DOHH2 (cell line): ENCODE results near the gene CRIP3.

Source experiments
- H3F3A ChIP-seq: fragments of 200-600 bp; sonication (generic), shearing (Covaris generic); 2 replicates; pipeline ENCODE4 v1.6.0; 2016; ENCODE audit warnings: antibody characterized with exemption, mild to moderate bottlenecking; ENCODE audit not compliant: control insufficient read depth, insufficient read depth
- H3K27ac ChIP-seq: fragments of 200-600 bp; sonication (generic); 2 replicates; pipeline ENCODE4 v1.5.1; 2014; ENCODE audit warnings: low read depth, mild to moderate bottlenecking, low read length, moderate library complexity
- H3K27me3 ChIP-seq: fragments of 200-600 bp; sonication (generic); 2 replicates; pipeline ENCODE4 v1.6.1; 2014; ENCODE audit warnings: mild to moderate bottlenecking, low read length, mixed read lengths; ENCODE audit not compliant: control insufficient read depth
- H3K36me3 ChIP-seq: fragments of 200-600 bp; sonication (generic); 2 replicates; pipeline ENCODE4 v1.6.1; 2014; ENCODE audit warnings: mild to moderate bottlenecking, low read length, moderate library complexity, mixed read lengths; ENCODE audit not compliant: control insufficient read depth
- H3K4me1 ChIP-seq: fragments of 200-600 bp; sonication (generic); 2 replicates; pipeline ENCODE4 v1.6.1; 2014; ENCODE audit warnings: mild to moderate bottlenecking, low read length, mixed read lengths; ENCODE audit not compliant: control insufficient read depth
- H3K4me2 ChIP-seq: fragments of 200-600 bp; sonication (generic); 2 replicates; pipeline ENCODE4 v1.6.0; 2014; ENCODE audit warnings: mild to moderate bottlenecking, low read length, moderate library complexity
- H3K4me3 ChIP-seq: fragments of 200-600 bp; sonication (generic); 2 replicates; pipeline ENCODE4 v1.5.1; 2014; ENCODE audit warnings: mild to moderate bottlenecking, low read length, mixed read lengths
- H3K79me2 ChIP-seq: fragments of 200-600 bp; sonication (generic); 2 replicates; pipeline ENCODE4 v1.6.1; 2014; ENCODE audit warnings: mild to moderate bottlenecking, low read length, mixed read lengths; ENCODE audit not compliant: control insufficient read depth
- H3K9me2 ChIP-seq: fragments of 200-600 bp; sonication (generic); replicated peaks from 2 replicates; pipeline ENCODE4 v1.6.1; 2014; ENCODE audit warnings: mild to moderate bottlenecking, low read length, mixed read lengths; ENCODE audit not compliant: control insufficient read depth
- H3K9me3 ChIP-seq: fragments of 200-600 bp; sonication (generic); 2 replicates; pipeline ENCODE4 v1.6.1; 2014; ENCODE audit warnings: antibody characterized with exemption, low read length, mixed read lengths; ENCODE audit not compliant: control insufficient read depth, insufficient read depth
- H4K20me1 ChIP-seq: fragments of 200-600 bp; sonication (generic); 2 replicates; pipeline ENCODE4 v1.6.0; 2014; ENCODE audit warnings: low read depth, mild to moderate bottlenecking, antibody characterized with exemption, low read length, moderate library complexity; ENCODE audit not compliant: control insufficient read depth, insufficient read depth
- EZH2phosphoT487 ChIP-seq: fragments of 200-600 bp; sonication (generic); IDR thresholded peaks from 2 replicates; pipeline ENCODE4 v1.6.1; 2017; ENCODE audit warnings: borderline replicate concordance, mild to moderate bottlenecking, antibody characterized with exemption, low read length, moderate library complexity, mixed read lengths
- TF ChIP-seq, protein P1 (sequence below): fragments of 200-600 bp; sonication (generic); IDR thresholded peaks from one replicate; pipeline ENCODE4 v1.5.1; 2014; ENCODE audit warnings: antibody characterized with exemption, mild to moderate bottlenecking, low read depth, low read length; ENCODE audit not compliant: poor library complexity, severe bottlenecking

Gene CRIP3

DNA sequence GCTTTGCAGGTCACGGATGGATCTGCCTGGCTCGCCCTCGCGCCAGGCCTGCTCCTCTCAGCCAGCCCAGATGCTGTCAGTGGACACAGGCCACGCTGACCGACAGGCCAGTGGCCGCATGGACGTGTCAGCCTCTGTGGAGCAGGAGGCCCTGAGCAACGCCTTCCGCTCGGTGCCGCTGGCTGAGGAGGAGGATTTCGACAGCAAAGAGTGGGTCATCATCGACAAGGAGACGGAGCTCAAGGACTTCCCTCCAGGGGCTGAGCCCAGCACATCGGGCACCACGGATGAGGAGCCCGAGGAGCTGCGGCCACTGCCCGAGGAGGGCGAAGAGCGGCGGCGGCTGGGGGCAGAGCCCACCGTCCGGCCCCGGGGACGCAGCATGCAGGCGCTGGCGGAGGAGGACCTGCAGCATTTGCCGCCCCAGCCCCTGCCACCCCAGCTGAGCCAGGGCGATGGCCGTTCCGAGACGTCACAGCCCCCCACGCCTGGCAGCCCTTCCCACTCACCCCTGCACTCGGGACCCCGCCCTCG, 45.8 kb downstream of the CRIP3 start:
- no peaks in the 10 kb centered on the region for H3K79me2 ChIP-seq
- H3K9me2 ChIP-seq: no peaks in the 10 kb centered on the region
- no peaks in the 10 kb centered on the region; the same call in 1 of the 2 replicates for H3F3A ChIP-seq
- TF ChIP-seq, protein P1, sequence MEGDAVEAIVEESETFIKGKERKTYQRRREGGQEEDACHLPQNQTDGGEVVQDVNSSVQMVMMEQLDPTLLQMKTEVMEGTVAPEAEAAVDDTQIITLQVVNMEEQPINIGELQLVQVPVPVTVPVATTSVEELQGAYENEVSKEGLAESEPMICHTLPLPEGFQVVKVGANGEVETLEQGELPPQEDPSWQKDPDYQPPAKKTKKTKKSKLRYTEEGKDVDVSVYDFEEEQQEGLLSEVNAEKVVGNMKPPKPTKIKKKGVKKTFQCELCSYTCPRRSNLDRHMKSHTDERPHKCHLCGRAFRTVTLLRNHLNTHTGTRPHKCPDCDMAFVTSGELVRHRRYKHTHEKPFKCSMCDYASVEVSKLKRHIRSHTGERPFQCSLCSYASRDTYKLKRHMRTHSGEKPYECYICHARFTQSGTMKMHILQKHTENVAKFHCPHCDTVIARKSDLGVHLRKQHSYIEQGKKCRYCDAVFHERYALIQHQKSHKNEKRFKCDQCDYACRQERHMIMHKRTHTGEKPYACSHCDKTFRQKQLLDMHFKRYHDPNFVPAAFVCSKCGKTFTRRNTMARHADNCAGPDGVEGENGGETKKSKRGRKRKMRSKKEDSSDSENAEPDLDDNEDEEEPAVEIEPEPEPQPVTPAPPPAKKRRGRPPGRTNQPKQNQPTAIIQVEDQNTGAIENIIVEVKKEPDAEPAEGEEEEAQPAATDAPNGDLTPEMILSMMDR: no peak
- TF ChIP-seq EZH2phosphoT487: no peak
- no peaks in the 10 kb centered on the region for H4K20me1 ChIP-seq
- H3K27ac ChIP-seq: no peak overlapping the region
- H3K9me3 ChIP-seq: no peaks in the 10 kb centered on the region
- H3K4me3 ChIP-seq: no peak overlapping the region
- no peak overlapping the region for H3K4me2 ChIP-seq
- H3K27me3 ChIP-seq: no peaks in the 10 kb centered on the region; the same call in 1 of the 2 replicates
- no peaks in the 10 kb centered on the region for H3K36me3 ChIP-seq
- peaks cover 21% of the 10 kb centered on the region for H3K4me1 ChIP-seq

DNA sequence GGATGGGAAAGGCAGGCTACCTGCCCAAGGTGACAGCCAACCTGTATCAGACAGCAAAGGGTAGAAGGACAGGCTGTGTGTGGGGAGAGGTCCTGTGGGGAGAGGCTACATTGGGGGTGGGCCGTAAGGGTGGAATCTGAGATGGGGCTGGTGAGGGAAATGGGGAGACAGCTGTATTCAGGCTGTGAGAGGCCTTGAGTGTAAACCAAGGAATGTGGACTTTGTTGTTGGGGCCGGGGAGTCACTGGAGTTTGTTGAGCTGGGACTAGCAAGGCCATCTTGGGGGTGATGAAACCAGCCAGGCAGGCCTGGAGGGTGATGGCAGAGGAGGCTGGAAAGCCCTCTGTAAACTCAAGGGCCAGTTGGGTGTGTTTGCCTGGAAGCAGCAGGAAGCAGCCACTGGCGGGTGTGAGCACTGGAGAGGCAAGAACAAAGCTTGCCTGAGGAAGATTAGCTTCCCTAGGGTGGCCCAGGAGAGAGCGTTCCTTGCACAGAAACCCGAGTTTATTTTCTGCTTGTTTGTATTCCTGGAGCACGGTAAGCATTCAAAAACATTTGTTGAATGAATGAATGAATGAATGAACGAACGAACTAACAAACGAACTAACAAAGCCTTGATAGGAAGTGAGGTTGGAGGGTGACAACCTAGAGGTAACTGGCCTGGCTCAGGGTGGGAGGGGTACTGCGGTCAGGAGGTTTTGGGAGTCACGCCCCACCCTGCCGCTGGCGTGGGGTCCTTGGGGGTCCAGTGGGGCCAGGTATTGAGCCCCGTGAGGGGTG, 46.4 kb downstream of the CRIP3 start:
- TF ChIP-seq, protein P1: no peak
- TF ChIP-seq EZH2phosphoT487: no peak
- Histone ChIP-seq H3K4me3 (no peak overlapping the region), H3K27ac (no peak overlapping the region), H3K9me3 (no peaks in the 10 kb centered on the region), H3K27me3 (no peaks in the 10 kb centered on the region; the same call in 1 of the 2 replicates), H4K20me1 (no peaks in the 10 kb centered on the region), H3K4me2 (no peak overlapping the region), H3K9me2 (no peaks in the 10 kb centered on the region), H3K36me3 (no peaks in the 10 kb centered on the region), H3K79me2 (no peaks in the 10 kb centered on the region), H3K4me1 (peaks cover 21% of the 10 kb centered on the region), H3F3A (no peaks in the 10 kb centered on the region; the same call in 1 of the 2 replicates)

DNA sequence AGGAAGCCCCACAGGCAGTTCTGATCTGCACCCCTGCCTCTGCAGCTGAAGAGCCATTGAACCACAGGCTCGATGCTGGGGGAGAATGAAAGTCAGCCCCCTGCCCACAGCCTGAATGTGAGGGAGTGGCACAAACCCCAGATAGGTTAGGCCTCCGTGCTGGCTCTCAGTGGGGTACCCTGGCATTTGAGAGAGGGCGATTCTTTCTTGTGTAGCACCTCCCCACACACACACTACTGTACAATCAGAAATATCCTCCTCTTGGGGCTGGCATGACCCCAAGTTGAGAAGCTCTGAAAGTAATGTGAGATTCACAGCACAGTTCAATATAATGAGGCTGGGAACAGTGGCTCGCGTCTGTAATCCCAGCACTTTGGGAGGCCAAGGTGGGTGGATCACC, 47.4 kb downstream of the CRIP3 start:
- Histone ChIP-seq H3K4me3 (no peak overlapping the region), H3K4me2 (no peak overlapping the region), H3F3A (no peaks in the 10 kb centered on the region; the same call in 1 of the 2 replicates), H3K27me3 (no peaks in the 10 kb centered on the region; the same call in 1 of the 2 replicates), H3K79me2 (no peaks in the 10 kb centered on the region), H3K27ac (no peak overlapping the region), H3K9me3 (no peaks in the 10 kb centered on the region), H3K36me3 (no peaks in the 10 kb centered on the region), H4K20me1 (no peaks in the 10 kb centered on the region), H3K9me2 (no peaks in the 10 kb centered on the region), H3K4me1 (peaks cover 20% of the 10 kb centered on the region)
- TF ChIP-seq EZH2phosphoT487: no peak
- TF ChIP-seq, protein P1: no peak
